HAP-1 (cell line): ENCODE results near the gene KIFC3.

Experiments used
- DNase-seq, 2 experiments: peaks; one replicate each; pipeline ENCODE4 v3.0.0-alpha.2; 2016 to 2020; ENCODE audit warnings: low spot score in 2 of 2
- H3K27me3 ChIP-seq: fragments of 250-450 bp; sonication (Bioruptor Pico); 2 replicates; pipeline ENCODE4 v1.5.1; 2020; ENCODE audit warnings: low read depth, mild to moderate bottlenecking, moderate library complexity
- H3K36me3 ChIP-seq: fragments of 250-450 bp; sonication (Bioruptor Pico); replicated peaks from 2 replicates; pipeline ENCODE4 v1.5.1; 2020; ENCODE audit warnings: mild to moderate bottlenecking
- H3K4me1 ChIP-seq: fragments of 250-450 bp; sonication (Bioruptor Pico); 2 replicates; pipeline ENCODE4 v1.5.1; 2020; ENCODE audit warnings: mild to moderate bottlenecking
- H3K4me3 ChIP-seq: fragments of 250-450 bp; sonication (Bioruptor Pico); 2 replicates; pipeline ENCODE4 v1.5.1; 2020; ENCODE audit warnings: mild to moderate bottlenecking, moderate library complexity
- H3K9me3 ChIP-seq: fragments of 250-450 bp; sonication (Bioruptor Pico); 2 replicates; pipeline ENCODE4 v1.5.1; 2020; ENCODE audit warnings: mild to moderate bottlenecking, moderate library complexity
- in situ Hi-C: fragments of 300-500 bp; cut with MboI; formaldehyde crosslinking; loops from 3 replicates; pipeline ENCODE4 v1.14.3; 2020; ENCODE audit warnings: low sequenced_read_pairs, inconsistent platforms, mixed read lengths

KIFC3 gene

GRCh38 chr16:57757326-57757786 lies 44.9 kb downstream of the KIFC3 start:
- no peaks in the 10 kb centered on the region for H3K27me3 ChIP-seq
- in situ Hi-C loops: no loop called here
- no peak overlapping the region for H3K4me3 ChIP-seq
- H3K36me3 ChIP-seq: peaks cover 18% of the 10 kb centered on the region
- peak; percentile 42 to 91 for DNase-seq
- H3K4me1 ChIP-seq: no peaks in the 10 kb centered on the region
- no peaks in the 10 kb centered on the region for H3K9me3 ChIP-seq

GRCh38 chr16:57756424-57757325 lies 45.6 kb downstream of the KIFC3 start:
- H3K4me3 ChIP-seq: no peak overlapping the region
- DNase-seq: no peak
- no peaks in the 10 kb centered on the region for H3K27me3 ChIP-seq
- in situ Hi-C loops: no loop called here
- H3K9me3 ChIP-seq: no peaks in the 10 kb centered on the region
- H3K4me1 ChIP-seq: no peaks in the 10 kb centered on the region
- H3K36me3 ChIP-seq: peaks cover 18% of the 10 kb centered on the region

- DNase-seq: no peak
- Histone ChIP-seq H3K36me3 (peaks cover 18% of the 10 kb centered on the region), H3K4me1 (no peaks in the 10 kb centered on the region), H3K9me3 (no peaks in the 10 kb centered on the region), H3K27me3 (no peaks in the 10 kb centered on the region), H3K4me3 (no peak overlapping the region)
- in situ Hi-C loops: no loop called here
Observed at GRCh38 chr16:57755726-57756423, 46.4 kb downstream of the KIFC3 start.

- Histone ChIP-seq H3K27me3 (no peaks in the 10 kb centered on the region), H3K4me3 (no peak overlapping the region), H3K9me3 (no peaks in the 10 kb centered on the region), H3K4me1 (no peaks in the 10 kb centered on the region), H3K36me3 (peaks cover 18% of the 10 kb centered on the region)
- in situ Hi-C loops: no loop called here
- DNase-seq: no peak
Observed at GRCh38 chr16:57755061-57755684, 47.1 kb downstream of the KIFC3 start.

- in situ Hi-C loops: no loop called here
Observed at GRCh38 chr16:57754354-57755060, 47.8 kb downstream of the KIFC3 start.

GRCh38 chr16:57753448-57754353 lies 48.6 kb downstream of the KIFC3 start:
- in situ Hi-C loops: no loop called here
- Histone ChIP-seq H3K27me3 (no peaks in the 10 kb centered on the region), H3K36me3 (peaks cover 11% of the 10 kb centered on the region), H3K4me3 (no peak overlapping the region), H3K4me1 (no peaks in the 10 kb centered on the region), H3K9me3 (no peaks in the 10 kb centered on the region)
- DNase-seq: no peak

More at GRCh38 chr16:57754354-57755060, 47.8 kb downstream of the KIFC3 start:
- H3K36me3 ChIP-seq: peaks cover 18% of the 10 kb centered on the region
- no peaks in the 10 kb centered on the region for H3K4me1 ChIP-seq
- H3K27me3 ChIP-seq: no peaks in the 10 kb centered on the region
- no peak for DNase-seq
- no peak overlapping the region for H3K4me3 ChIP-seq
- no peaks in the 10 kb centered on the region for H3K9me3 ChIP-seq

GRCh38 chr16:57752581-57753447 lies 49.5 kb downstream of the KIFC3 start:
- Histone ChIP-seq H3K36me3 (peaks cover 9% of the 10 kb centered on the region), H3K4me3 (no peak overlapping the region), H3K27me3 (no peaks in the 10 kb centered on the region), H3K4me1 (no peaks in the 10 kb centered on the region), H3K9me3 (no peaks in the 10 kb centered on the region)
- in situ Hi-C loops: no loop called here
- no peak for DNase-seq

- in situ Hi-C loops: no loop called here
- Histone ChIP-seq H3K36me3 (peaks cover 3% of the 10 kb centered on the region), H3K4me3 (no peak overlapping the region), H3K27me3 (no peaks in the 10 kb centered on the region), H3K4me1 (no peaks in the 10 kb centered on the region), H3K9me3 (no peaks in the 10 kb centered on the region)
- DNase-seq: no peak
Observed at GRCh38 chr16:57752203-57752580, 50.1 kb downstream of the KIFC3 start.

GRCh38 chr16:57751539-57752202 lies 50.6 kb downstream of the KIFC3 start:
- DNase-seq: no peak
- Histone ChIP-seq H3K4me3 (no peak overlapping the region), H3K9me3 (no peaks in the 10 kb centered on the region), H3K36me3 (peaks cover 3% of the 10 kb centered on the region), H3K4me1 (no peaks in the 10 kb centered on the region), H3K27me3 (no peaks in the 10 kb centered on the region)
- in situ Hi-C loops: no loop called here

GRCh38 chr16:57750796-57751538 lies 51.3 kb downstream of the KIFC3 start:
- H3K36me3 ChIP-seq: peaks cover 3% of the 10 kb centered on the region
- H3K27me3 ChIP-seq: no peaks in the 10 kb centered on the region
- in situ Hi-C loops: no loop called here
- no peaks in the 10 kb centered on the region for H3K9me3 ChIP-seq
- H3K4me3 ChIP-seq: no peak overlapping the region
- no peaks in the 10 kb centered on the region for H3K4me1 ChIP-seq
- no peak for DNase-seq

GRCh38 chr16:57749856-57750452 lies 52.3 kb downstream of the KIFC3 start:
- Histone ChIP-seq H3K36me3 (peaks cover 3% of the 10 kb centered on the region), H3K4me1 (no peaks in the 10 kb centered on the region), H3K27me3 (no peaks in the 10 kb centered on the region), H3K4me3 (no peak overlapping the region), H3K9me3 (no peaks in the 10 kb centered on the region)
- DNase-seq: no peak
- in situ Hi-C loops: no loop called here
